ENCODE data around the gene PRRX2.

DNA sequence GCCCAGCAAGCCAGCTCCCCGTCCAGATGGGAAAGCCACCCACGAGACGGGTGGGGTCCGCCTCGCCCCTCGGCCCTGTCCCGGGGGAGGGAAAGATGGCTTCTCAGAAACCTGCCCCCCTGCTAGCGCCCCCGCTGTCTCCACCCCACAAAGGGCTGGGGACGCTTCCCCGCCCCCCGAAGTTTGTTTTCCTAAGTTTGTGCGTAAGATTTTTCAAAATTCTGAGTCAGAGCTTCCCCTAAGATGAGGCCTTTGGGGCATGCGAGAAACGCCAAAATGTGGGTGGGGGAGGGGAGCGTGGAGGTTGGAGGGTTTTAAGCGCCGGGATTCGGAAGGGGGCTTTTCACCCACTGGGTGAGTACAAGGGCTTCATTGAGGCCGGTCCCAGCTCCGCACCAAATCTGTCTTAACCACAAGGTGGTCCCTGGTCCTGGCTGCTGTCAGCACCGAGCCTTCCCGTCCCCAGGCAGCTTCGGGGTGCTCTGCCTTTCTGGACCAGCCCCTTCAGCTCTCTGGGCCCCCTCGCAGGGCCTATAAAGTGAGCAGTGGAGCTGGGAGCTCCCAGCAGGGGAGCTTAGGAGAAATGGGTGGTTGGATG is 32.3 kb downstream of the PRRX2 start:
- TF ChIP-seq CTCF (IDR thresholded peaks at IDR 0.05; ENCODE audit: low read depth, low read length, poor library complexity, severe bottlenecking) = no peak
- TF ChIP-seq EZH2phosphoT487 (IDR thresholded peaks at IDR 0.05; ENCODE audit: borderline replicate concordance, low read length) = no peak

All from DOHH2 (cell line).